Cardiac muscle cell (in vitro differentiated cells and primary cell): ENCODE measurements around the gene GRPEL2. TPM values are rescaled to one million over a fixed set of nuclear protein-coding genes. Genes with fewer than 3 reads are reported as not detected.
A peak's percentile ranks its signal among the peaks of the same experiment; 100 is the strongest.

Source experiments
- DNase-seq, 2 donors: peaks; one replicate each; pipeline versions ENCODE4 v3.0.0 to v3.0.0-alpha.2; 2010 to 2017; ENCODE audit warnings: low read depth in 1 of 2, low spot score in 1 of 2
- H3K27ac ChIP-seq: fragments of 200-600 bp; sonication (generic); 2 replicates; pipeline ENCODE4 v1.5.1; 2016
- H3K27me3 ChIP-seq: fragments of 200-600 bp; sonication (generic); 2 replicates; pipeline ENCODE4 v1.6.0; 2016; ENCODE audit warnings: control low read depth
- H3K36me3 ChIP-seq: fragments of 200-600 bp; sonication (generic); 2 replicates; pipeline ENCODE4 v1.5.1; 2016; ENCODE audit warnings: control low read depth
- H3K4me1 ChIP-seq: fragments of 200-600 bp; sonication (generic); 2 replicates; pipeline ENCODE4 v1.8.1; 2017; ENCODE audit warnings: low read depth, mild to moderate bottlenecking, mixed run types
- H3K4me3 ChIP-seq: fragments of 200-600 bp; sonication (generic); 2 replicates; pipeline ENCODE4 v1.5.1; 2016; ENCODE audit warnings: mild to moderate bottlenecking
- H3K9me3 ChIP-seq: fragments of 200-600 bp; sonication (generic); 2 replicates; pipeline ENCODE4 v1.5.1; 2017; ENCODE audit warnings: low read depth, mild to moderate bottlenecking, control low read depth
- polyA plus RNA-seq: library from polyadenylated mRNA; unstranded; fragments of >200 nt; fragmentation: Nextera tagmentation; extraction: Ambion mirVana; gene quantifications from 2 replicates; pipeline ENCODE4 v1.2.1, GENCODE V29; 2016
- total RNA-seq: library from RNA; depleted of rRNA; stranded (reverse); fragments of >200 nt; gene quantifications from 2 replicates; pipeline ENCODE4 v1.2.3, GENCODE V29; 2016
- TF ChIP-seq, protein P1 (sequence below): IDR thresholded peaks from 2 replicates; pipeline ENCODE4 v1.5.1; 2012; ENCODE audit warnings: low read depth, mild to moderate bottlenecking, low read length

GRPEL2 gene
- total and polyA plus RNA-seq, 2 experiments from 2014 or later, result 4.2 to 4.9 TPM

- no peak overlapping the region for H3K4me3 ChIP-seq
- TF ChIP-seq, protein P1, sequence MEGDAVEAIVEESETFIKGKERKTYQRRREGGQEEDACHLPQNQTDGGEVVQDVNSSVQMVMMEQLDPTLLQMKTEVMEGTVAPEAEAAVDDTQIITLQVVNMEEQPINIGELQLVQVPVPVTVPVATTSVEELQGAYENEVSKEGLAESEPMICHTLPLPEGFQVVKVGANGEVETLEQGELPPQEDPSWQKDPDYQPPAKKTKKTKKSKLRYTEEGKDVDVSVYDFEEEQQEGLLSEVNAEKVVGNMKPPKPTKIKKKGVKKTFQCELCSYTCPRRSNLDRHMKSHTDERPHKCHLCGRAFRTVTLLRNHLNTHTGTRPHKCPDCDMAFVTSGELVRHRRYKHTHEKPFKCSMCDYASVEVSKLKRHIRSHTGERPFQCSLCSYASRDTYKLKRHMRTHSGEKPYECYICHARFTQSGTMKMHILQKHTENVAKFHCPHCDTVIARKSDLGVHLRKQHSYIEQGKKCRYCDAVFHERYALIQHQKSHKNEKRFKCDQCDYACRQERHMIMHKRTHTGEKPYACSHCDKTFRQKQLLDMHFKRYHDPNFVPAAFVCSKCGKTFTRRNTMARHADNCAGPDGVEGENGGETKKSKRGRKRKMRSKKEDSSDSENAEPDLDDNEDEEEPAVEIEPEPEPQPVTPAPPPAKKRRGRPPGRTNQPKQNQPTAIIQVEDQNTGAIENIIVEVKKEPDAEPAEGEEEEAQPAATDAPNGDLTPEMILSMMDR, result no peak
Observed at GRCh38 chr5:149325894-149326293, 19.4 kb upstream of the GRPEL2 start.

GRCh38 chr5:149326611-149327010 lies 18.7 kb upstream of the GRPEL2 start:
- H3K27me3 ChIP-seq, result peaks cover 49% of the 10 kb centered on the region
- H3K36me3 ChIP-seq, result no peaks in the 10 kb centered on the region
- no peak overlapping the region for H3K4me3 ChIP-seq
- H3K4me1 ChIP-seq, result no peaks in the 10 kb centered on the region
- no peak for DNase-seq
- no peak overlapping the region for H3K27ac ChIP-seq
- TF ChIP-seq, protein P1, result no peak
- no peaks in the 10 kb centered on the region for H3K9me3 ChIP-seq

More at GRCh38 chr5:149325894-149326293, 19.4 kb upstream of the GRPEL2 start:
- Histone ChIP-seq H3K36me3 (no peaks in the 10 kb centered on the region), H3K4me1 (peaks cover 4% of the 10 kb centered on the region), H3K9me3 (no peaks in the 10 kb centered on the region), H3K27me3 (peaks cover 45% of the 10 kb centered on the region), H3K27ac (no peak overlapping the region)
- DNase-seq, result peak in 1 of 2 donors; percentile 33

GRCh38 chr5:149328177-149328576 lies 17.1 kb upstream of the GRPEL2 start:
- Histone ChIP-seq H3K4me1 (no peaks in the 10 kb centered on the region), H3K36me3 (no peaks in the 10 kb centered on the region), H3K27me3 (peaks cover 65% of the 10 kb centered on the region), H3K4me3 (no peak overlapping the region), H3K27ac (no peak overlapping the region), H3K9me3 (no peaks in the 10 kb centered on the region)
- no peak for DNase-seq
- TF ChIP-seq, protein P1, result no peak

- DNase-seq, result no peak
- TF ChIP-seq, protein P1, result no peak
- Histone ChIP-seq H3K9me3 (no peaks in the 10 kb centered on the region), H3K4me3 (no peak overlapping the region), H3K4me1 (no peaks in the 10 kb centered on the region), H3K27ac (no peak overlapping the region), H3K36me3 (peaks cover 2% of the 10 kb centered on the region), H3K27me3 (peaks cover 94% of the 10 kb centered on the region)
Observed at GRCh38 chr5:149333711-149334443, 11.4 kb upstream of the GRPEL2 start.

GRCh38 chr5:149337736-149338135 lies 7.6 kb upstream of the GRPEL2 start:
- Histone ChIP-seq H3K27me3 (peaks cover 79% of the 10 kb centered on the region), H3K27ac (no peak overlapping the region)
- TF ChIP-seq, protein P1, result no peak

More at GRCh38 chr5:149337736-149338135, 7.6 kb upstream of the GRPEL2 start:
- Histone ChIP-seq H3K36me3 (peaks cover 2% of the 10 kb centered on the region), H3K4me3 (no peak overlapping the region), H3K9me3 (no peaks in the 10 kb centered on the region), H3K4me1 (no peaks in the 10 kb centered on the region)
- DNase-seq, result no peak
